Fibroblast of pulmonary artery (primary cell): ENCODE data around the gene AXIN1.

Experiments
- DNase-seq: peaks from one replicate; pipeline ENCODE4 v3.0.0-alpha.2; 2010; ENCODE audit warnings: low read depth
- H3K4me3 ChIP-seq: replicated peaks from 2 replicates; pipeline ENCODE4 v1.5.1; 2011; ENCODE audit warnings: low read depth, mild to moderate bottlenecking, control low read depth, low read length, moderate library complexity
- CTCF ChIP-seq: IDR thresholded peaks from 2 replicates; pipeline ENCODE4 v1.5.1; 2011; ENCODE audit warnings: mild to moderate bottlenecking, control low read depth, low read length, inconsistent platforms; ENCODE audit errors: missing control alignments

AXIN1 gene

DNA sequence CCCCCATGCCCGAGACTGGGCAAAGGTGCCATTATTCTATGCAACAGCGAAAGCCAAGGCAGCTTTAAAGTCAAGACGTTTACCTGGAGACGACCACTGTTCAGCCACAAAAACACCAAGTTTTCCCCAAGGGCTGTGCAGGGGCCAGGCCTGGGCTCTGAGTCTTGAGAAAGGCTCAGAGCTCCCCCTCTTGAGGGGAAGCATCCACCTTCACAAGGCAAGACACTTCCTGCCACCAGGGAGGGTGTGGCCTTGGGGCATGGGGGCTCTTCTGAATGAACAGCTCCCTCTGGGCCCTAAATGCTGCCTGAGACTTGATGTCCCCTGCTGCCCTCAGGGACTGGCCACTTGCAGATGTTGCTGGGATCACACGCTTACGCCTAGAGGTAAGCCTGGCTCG lies 43.0 kb downstream of the AXIN1 start:
- H3K4me3 ChIP-seq = no peak overlapping the region
- no peak for TF ChIP-seq CTCF
- no peak for DNase-seq

GRCh38 chr16:307691-308312 lies 44.7 kb downstream of the AXIN1 start:
- H3K4me3 ChIP-seq = no peak overlapping the region
- DNase-seq = no peak
- TF ChIP-seq CTCF = no peak

DNA sequence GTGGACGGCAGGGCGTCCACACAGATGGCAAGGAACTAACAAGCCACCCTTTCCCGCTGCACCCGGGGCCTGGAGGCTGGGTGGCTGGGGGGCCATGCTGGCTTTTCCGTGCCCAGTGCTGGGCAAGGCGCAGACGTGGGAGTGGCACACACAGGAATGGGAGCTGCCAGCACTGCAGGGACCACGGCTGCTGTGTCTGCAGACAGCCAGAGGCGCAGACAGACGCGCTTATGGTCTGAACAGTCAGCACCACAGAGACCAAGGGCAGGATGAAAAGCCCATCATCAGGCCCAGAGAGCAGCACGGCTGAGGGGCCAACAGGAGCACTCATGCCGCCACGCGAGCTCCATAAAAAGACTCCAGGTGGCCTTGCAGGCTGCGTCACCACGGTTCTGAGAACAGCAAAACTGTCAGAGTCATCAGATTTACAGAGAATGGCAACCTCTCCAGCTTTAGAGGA lies 45.6 kb downstream of the AXIN1 start:
- no peak for TF ChIP-seq CTCF
- H3K4me3 ChIP-seq = no peak overlapping the region
- DNase-seq = no peak

- DNase-seq = no peak
- TF ChIP-seq CTCF = no peak
- H3K4me3 ChIP-seq = no peak overlapping the region
Observed at GRCh38 chr16:305916-306626, 46.5 kb downstream of the AXIN1 start.

DNA sequence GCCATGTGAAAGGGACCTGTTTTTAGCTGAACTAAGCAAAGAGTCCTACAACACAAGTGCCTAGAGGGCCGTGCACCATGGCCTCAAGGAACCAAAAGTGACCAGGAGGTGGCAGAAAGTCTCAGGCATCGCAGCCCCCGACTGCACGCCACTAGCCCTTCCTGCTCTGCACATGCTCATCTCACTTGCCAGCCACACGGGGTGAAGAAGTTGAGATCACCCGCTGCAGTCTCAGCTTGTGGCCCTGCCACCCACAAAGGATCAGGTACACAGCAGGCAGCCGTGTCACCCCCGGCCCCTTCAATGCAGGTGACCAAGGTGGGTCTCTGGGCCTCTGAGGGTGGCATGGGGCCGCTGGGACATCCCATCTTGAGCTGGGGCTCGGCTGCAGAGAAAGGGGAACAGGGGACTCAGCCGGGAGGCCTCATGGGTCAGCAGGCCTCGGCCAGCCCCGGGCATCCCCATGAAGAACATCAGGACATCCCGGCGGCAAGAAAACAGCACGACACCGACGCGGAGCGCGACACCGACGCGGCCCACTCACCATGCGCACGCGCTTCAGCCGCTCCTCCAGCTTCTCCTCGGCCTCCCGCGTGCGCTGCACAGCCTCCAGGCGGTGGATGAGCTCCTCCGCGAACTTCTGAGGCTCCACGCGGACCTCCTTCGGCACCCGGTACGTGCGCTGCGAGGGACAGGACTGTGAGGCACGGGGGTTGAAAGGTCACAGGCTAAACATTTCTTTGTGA lies 48.6 kb downstream of the AXIN1 start:
- H3K4me3 ChIP-seq = no peak overlapping the region
- peak; percentile 3 for DNase-seq
- TF ChIP-seq CTCF = no peak

DNA sequence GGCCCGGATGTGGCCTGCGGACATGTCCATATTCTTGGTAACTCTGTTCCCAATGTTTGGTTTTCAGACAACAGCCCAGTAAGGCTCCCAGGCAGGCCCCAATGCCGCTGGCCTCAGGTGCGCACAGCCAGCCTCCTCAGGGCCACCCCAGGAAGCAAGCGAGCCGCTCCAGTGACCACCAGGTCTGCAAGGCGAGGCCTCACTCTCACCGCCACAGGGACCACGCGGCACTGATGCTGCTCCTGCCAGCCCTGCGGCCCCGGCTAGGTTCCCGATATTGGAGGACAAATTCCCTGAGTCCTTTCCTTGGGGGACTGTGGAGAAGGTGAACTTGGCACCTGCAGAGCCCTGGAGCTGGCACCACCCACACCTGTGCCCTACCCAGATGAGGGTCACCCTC lies 50.6 kb downstream of the AXIN1 start:
- no peak overlapping the region for H3K4me3 ChIP-seq
- no peak for DNase-seq
- no peak for TF ChIP-seq CTCF
